GM18951 (cell line): Measurements from ENCODE around the gene KCND2.

Experiments
- POLR2A ChIP-seq: IDR thresholded peaks from 4 replicates; pipeline ENCODE4 v1.6.1; 2011; ENCODE audit warnings: mild to moderate bottlenecking; ENCODE audit not compliant: insufficient read length, insufficient read depth; ENCODE audit errors: extremely low read depth
- in situ Hi-C: fragments of 300-500 bp; cut with MboI; formaldehyde crosslinking; loops from one replicate; pipeline ENCODE4 v1.12.0; 2022; ENCODE audit warnings: low sequenced_read_pairs, mixed read lengths, inconsistent platforms; ENCODE audit not compliant: unreplicated experiment

The KCND2 gene

GRCh38 chr7:120733143-120733542 lies 460.2 kb downstream of the KCND2 start:
- in situ Hi-C loops: loop anchor here (25.0 kb wide), 1 partner anchor 1471 kb away; no protein-coding TSS in a partner anchor
- TF ChIP-seq POLR2A: no peak

GRCh38 chr7:120733835-120734234 lies 460.9 kb downstream of the KCND2 start:
- in situ Hi-C loops: loop anchor here (25.0 kb wide), 1 partner anchor 1472 kb away; no protein-coding TSS in a partner anchor
- no peak for TF ChIP-seq POLR2A

DNA sequence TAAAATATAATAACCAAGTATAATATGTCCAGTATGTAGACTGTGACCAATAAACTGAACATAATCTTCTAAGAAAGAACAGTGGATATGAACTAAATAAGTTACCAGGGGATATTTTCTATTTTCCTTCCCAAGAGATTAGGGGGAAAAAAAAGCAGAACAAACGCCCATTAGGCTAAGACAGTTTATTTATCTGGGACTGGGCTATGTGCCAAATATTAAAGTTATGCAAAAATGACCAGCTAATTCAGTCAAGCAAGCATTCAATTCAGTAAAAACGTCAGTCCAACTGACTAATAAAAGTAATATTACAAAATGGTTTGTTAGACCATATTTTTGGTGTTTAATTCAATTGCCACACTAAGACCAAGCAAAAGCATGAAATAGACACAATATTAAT lies 462.8 kb downstream of the KCND2 start:
- in situ Hi-C loops: loop anchor here (25.0 kb wide), 1 partner anchor 1473 kb away; no protein-coding TSS in a partner anchor
- no peak for TF ChIP-seq POLR2A

GRCh38 chr7:120738816-120739215 lies 465.8 kb downstream of the KCND2 start:
- no peak for TF ChIP-seq POLR2A

DNA sequence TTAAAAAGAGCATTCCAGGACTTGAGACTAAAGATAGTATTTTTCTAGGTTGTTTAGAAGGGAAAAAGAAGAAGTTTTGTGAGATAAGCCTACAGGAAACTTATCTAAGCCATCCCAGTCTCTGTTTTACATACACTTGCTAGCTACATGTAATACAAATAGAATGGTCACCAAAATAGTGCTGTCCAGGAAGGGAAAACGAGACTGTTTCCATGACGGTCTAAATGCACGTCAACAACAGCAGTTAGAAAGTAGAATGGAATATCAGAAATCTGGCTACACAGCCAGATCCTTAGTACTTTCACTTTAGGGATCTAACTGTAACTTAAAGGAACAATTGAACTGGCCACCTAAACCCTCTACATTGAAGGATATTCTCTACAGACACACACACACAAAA lies 467.4 kb downstream of the KCND2 start:
- no peak for TF ChIP-seq POLR2A
- in situ Hi-C loops: loop anchor here (25.0 kb wide), 1 partner anchor 1478 kb away; no protein-coding TSS in a partner anchor

More at GRCh38 chr7:120738816-120739215, 465.8 kb downstream of the KCND2 start:
- in situ Hi-C loops: loop anchor here (25.0 kb wide), 1 partner anchor 1477 kb away; no protein-coding TSS in a partner anchor

GRCh38 chr7:120741371-120742042 lies 468.5 kb downstream of the KCND2 start:
- no peak for TF ChIP-seq POLR2A
- in situ Hi-C loops: loop anchor here (25.0 kb wide), 1 partner anchor 1479 kb away; no protein-coding TSS in a partner anchor

DNA sequence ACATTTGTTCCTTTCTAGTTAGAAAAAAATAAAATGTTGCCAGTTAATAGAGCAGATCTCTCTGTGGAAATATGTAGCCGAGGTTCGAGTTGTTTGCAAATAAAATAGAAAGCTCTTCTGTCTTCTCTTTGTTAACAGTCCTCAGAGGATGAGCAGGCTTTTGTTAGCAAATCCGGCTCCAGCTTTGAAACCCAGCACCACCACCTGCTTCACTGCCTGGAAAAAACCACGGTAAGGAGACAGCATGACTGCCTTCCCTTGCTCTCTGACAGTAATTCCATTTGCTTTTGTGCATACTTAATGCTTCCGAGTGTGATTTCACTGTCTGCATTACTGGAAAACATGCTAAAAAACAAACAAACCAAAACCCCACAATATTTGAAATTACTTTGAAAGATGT lies 469.4 kb downstream of the KCND2 start:
- in situ Hi-C loops: loop anchor here (25.0 kb wide), 1 partner anchor 1480 kb away; no protein-coding TSS in a partner anchor
- no peak for TF ChIP-seq POLR2A

- in situ Hi-C loops: loop anchor here (25.0 kb wide), 1 partner anchor 1481 kb away; no protein-coding TSS in a partner anchor
- TF ChIP-seq POLR2A: no peak
These were observed 470.2 kb downstream of the KCND2 start for GRCh38 chr7:120743128-120743527.

- in situ Hi-C loops: no loop called here
- TF ChIP-seq POLR2A: no peak
These were observed 487.1 kb downstream of the KCND2 start for GRCh38 chr7:120760050-120760449.

GRCh38 chr7:120760851-120761250 lies 487.9 kb downstream of the KCND2 start:
- no peak for TF ChIP-seq POLR2A
- in situ Hi-C loops: no loop called here

GRCh38 chr7:120770206-120770605 lies 497.2 kb downstream of the KCND2 start:
- TF ChIP-seq POLR2A: no peak

DNA sequence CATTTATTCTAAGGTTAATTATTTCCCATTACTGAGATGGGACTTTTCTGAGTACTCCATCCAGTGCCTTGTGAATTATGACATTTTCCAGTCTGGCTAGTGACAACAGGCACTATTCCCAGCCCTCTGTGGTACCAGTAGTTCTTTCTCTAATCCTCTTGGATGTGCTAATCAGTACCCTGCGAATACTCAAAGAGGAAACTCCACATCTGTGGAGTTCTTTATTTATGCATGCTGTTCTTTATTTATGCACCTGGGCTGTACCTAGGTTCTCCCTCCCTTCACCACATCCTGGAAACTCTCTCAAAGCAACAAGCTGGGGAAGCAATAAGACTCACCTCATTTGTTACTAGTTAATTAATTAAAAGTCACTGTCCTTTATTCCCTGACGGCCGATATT lies 501.5 kb downstream of the KCND2 start:
- in situ Hi-C loops: no loop called here

More at GRCh38 chr7:120770206-120770605, 497.2 kb downstream of the KCND2 start:
- in situ Hi-C loops: no loop called here

DNA sequence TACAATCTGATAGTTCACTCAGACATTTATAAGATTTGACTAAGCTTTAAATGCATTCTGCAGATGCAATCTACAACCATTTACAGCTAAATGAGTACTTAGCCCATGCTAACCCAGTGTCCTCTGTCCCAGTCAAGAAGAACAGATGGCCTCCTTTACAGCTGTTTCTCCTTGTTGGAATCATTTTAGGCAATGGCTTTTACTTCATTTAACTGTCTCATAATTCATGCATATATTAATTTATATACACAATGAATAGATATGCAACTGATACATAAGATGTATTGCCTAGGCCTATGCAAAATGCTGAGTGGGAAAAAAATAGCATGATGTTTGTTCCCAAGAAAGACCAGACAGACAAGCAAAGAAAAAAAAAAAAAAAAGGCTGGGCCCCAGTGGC lies 502.8 kb downstream of the KCND2 start:
- in situ Hi-C loops: loop anchor here (25.0 kb wide), 1 partner anchor 312 kb away; no protein-coding TSS in a partner anchor
- TF ChIP-seq POLR2A: no peak

More for the DNA sequence above, 501.5 kb downstream of the KCND2 start:
- no peak for TF ChIP-seq POLR2A

DNA sequence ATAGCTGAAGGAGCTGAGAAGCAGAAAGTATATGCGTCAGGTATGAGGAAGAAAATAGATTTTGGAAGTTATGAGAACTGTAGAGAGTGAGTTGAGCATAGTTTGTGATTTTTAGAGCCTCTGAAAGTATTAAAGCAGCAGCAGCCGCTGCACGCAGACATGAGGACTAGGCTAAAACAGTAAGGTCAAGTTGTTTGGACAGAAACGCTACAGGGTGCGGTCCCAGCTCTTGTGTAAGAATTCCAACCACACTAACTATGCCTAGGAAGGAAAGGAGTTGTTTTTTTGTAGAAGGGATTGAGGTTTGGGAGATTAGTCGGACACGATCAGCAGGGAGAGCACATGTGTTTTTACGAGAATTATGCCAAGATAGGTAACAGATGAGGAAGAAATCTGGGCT lies 506.1 kb downstream of the KCND2 start:
- in situ Hi-C loops: loop anchor here (25.0 kb wide), 1 partner anchor 308 kb away; no protein-coding TSS in a partner anchor

DNA sequence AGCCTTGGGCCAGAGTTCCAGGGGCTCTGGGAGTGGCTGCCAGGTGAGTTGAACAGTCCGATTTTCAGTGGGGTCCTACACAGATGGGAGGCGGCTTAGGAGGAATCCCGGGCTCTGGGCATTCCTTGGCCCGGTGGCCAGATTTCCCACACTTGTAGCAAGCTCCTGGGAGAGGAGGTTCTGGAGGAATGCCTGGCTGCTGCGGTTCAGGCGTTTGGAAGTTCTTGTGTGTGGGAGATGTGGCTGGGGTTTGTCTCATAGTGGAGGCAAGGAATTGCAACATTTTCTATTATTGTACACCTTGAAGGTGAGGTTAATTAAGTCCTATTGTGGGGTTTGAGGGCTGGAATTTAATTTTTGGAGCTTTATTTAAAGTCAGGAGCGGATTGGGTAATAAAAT lies 507.5 kb downstream of the KCND2 start:
- in situ Hi-C loops: loop anchor here (25.0 kb wide), 1 partner anchor 307 kb away; no protein-coding TSS in a partner anchor
